Type B pancreatic cell (in vitro differentiated cells): Measurements from ENCODE around the gene EN2. TPM values are rescaled to one million over a fixed set of nuclear protein-coding genes. Genes with fewer than 3 reads are reported as not detected.
A peak's percentile ranks its signal among the peaks of the same experiment; 100 is the strongest.

Source experiments
- DNase-seq: peaks from one replicate; pipeline ENCODE4 v3.0.0; 2021; ENCODE audit warnings: mixed read lengths; ENCODE audit not compliant: unreplicated experiment; ENCODE audit errors: extremely low spot score
- H3K27ac Mint-ChIP-seq: 2 replicates; pipeline ENCODE4 v1.8.0; 2021; ENCODE audit warnings: mild to moderate bottlenecking, mixed read lengths
- H3K27me3 Mint-ChIP-seq: 2 replicates; pipeline ENCODE4 v1.8.0; 2021; ENCODE audit warnings: mixed read lengths
- H3K36me3 Mint-ChIP-seq: 2 replicates; pipeline ENCODE4 v1.8.0; 2021; ENCODE audit warnings: mixed read lengths
- H3K4me1 Mint-ChIP-seq: one replicate; pipeline ENCODE4 v1.8.0; 2021; ENCODE audit warnings: mixed read lengths; ENCODE audit not compliant: unreplicated experiment
- H3K4me3 Mint-ChIP-seq: 2 replicates; pipeline ENCODE4 v1.8.0; 2021; ENCODE audit warnings: mild to moderate bottlenecking, mixed read lengths
- H3K9me3 Mint-ChIP-seq: 2 replicates; pipeline ENCODE4 v1.8.0; 2021; ENCODE audit warnings: mixed read lengths
- total RNA-seq: library from RNA; stranded (reverse); gene quantifications from 2 replicates; pipeline ENCODE4 v1.2.1, GENCODE V29; 2021; ENCODE audit warnings: low replicate concordance
- TF ChIP-seq, protein P1 (sequence below): fragments of 200-600 bp; sonication (generic); conservative IDR thresholded peaks from 2 replicates; pipeline ENCODE4 v1.5.0; 2021; ENCODE audit warnings: antibody characterized with exemption, mild to moderate bottlenecking

EN2 gene
- total RNA-seq, 1 donor from 2014 or later = 0.94 TPM

DNA sequence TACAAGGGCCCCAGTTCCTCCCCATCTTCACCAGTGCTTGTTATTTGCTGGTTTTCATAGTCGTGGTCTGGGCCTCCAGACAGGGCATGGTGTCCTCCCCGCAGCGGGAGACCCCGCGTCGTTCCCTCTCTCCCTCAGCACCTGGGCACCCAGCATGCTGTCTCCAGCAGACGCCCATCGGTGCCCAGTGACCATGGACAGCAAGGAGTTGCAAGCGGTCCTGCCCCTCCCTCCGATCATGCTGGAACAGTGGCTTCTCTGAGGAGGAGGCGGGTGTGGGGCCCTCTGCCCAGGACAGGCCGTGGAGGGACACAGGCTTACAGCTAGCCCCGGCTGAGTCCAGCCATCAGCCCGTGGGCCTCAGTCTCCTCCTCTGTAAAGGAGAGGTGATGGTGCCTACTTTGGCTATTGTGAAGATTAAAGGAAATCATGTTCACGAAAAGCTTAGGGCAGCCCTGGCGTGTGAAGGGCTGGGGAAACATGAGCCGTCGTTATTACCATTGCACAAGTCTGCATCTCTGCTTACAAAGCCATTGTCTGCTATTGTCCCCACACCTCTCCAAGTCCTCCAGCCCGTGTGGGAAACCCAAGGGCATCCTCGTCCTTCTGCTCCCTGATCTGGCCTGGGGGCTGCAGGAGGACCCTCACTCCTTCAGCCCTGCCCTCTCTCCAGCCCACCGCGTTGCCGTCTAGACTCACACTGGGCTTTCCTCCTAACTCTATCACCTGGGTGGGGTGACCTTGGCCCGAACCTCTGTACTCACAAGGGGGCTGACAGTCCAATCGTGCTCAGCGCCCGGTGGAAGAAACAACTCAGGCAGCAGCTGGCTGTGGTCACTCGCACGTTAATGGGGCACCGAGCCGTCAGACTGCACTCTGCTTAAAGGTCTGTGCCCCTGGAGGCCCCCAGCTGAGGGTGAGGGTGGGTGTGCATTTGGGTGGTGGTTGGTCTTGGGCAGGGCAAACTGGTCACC is 29.9 kb downstream of the EN2 start:
- H3K27me3 Mint-ChIP-seq = peaks cover 84% of the 10 kb centered on the region
- H3K4me3 Mint-ChIP-seq = no peak overlapping the region
- H3K27ac Mint-ChIP-seq = no peak overlapping the region
- no peaks in the 10 kb centered on the region for H3K36me3 Mint-ChIP-seq
- H3K4me1 Mint-ChIP-seq = peaks cover 5% of the 10 kb centered on the region
- TF ChIP-seq, protein P1, sequence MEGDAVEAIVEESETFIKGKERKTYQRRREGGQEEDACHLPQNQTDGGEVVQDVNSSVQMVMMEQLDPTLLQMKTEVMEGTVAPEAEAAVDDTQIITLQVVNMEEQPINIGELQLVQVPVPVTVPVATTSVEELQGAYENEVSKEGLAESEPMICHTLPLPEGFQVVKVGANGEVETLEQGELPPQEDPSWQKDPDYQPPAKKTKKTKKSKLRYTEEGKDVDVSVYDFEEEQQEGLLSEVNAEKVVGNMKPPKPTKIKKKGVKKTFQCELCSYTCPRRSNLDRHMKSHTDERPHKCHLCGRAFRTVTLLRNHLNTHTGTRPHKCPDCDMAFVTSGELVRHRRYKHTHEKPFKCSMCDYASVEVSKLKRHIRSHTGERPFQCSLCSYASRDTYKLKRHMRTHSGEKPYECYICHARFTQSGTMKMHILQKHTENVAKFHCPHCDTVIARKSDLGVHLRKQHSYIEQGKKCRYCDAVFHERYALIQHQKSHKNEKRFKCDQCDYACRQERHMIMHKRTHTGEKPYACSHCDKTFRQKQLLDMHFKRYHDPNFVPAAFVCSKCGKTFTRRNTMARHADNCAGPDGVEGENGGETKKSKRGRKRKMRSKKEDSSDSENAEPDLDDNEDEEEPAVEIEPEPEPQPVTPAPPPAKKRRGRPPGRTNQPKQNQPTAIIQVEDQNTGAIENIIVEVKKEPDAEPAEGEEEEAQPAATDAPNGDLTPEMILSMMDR = no peak
- DNase-seq = no peak
- H3K9me3 Mint-ChIP-seq = no peaks in the 10 kb centered on the region

DNA sequence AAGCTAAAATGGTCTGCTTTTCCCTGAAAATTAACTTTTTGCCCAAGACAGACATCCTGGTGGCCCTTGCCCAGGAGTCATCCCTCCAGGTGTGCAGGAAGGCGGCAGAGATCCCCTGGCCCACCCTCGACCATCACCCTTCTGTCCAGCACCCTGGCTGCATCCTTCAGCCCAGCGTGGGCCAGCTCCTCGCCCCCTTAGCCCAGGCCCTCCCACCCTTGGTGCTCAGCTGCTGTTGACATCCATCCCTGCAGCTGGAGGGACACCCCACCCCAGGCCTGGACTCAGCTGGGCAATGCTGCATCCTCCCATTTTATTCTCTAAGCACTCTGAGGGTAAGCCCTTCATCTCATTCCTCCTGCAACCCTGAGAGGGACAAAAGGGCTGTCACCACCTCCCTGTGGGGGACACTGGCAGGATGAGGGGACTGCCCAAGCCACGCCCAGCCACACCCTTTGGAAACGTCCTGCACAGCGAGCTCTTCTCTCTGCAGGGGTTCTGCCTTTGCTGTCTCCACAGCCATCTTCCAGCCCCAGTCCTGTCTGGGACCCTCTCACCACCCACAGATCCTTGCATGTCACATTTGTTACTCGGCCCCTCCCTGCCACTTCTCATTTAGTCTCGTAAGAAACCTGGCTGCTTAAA is 30.7 kb downstream of the EN2 start:
- Mint-ChIP-seq H3K27ac (no peak overlapping the region), H3K9me3 (no peaks in the 10 kb centered on the region), H3K4me1 (peaks cover 5% of the 10 kb centered on the region), H3K4me3 (no peak overlapping the region), H3K27me3 (peaks cover 84% of the 10 kb centered on the region), H3K36me3 (no peaks in the 10 kb centered on the region)
- TF ChIP-seq, protein P1 = no peak
- no peak for DNase-seq

DNA sequence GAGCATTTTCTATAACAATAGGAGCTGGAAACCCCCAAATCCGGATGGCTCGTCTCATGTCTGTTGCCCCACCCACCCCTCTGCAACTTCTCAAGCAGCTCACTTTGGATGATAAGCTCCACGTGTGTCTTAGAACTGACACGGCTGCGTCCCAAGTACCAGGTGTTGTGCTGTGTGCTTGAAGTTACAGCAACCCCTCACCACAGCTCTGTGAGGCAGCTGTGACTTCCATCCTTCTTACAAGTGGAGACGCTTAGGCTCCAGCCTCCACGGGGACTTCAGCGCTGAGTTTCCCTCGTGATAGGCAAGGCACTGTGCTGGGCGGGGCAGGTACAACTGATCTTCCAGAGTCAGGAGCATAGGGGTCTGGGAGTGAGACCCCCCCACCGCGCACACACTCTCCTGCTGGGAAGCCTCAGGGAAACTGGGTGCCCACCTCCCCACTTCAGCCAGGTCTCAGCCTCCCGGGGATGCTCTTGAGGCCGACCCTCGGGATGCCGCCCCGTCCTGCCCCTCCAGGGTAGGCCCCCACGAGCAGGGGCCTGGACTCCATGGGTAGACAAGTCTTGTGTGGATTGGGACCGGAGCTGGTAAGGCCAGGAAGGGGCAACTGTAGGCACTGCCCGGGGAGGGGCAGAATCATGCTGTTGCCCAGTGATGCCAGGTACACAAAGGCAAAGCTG is 31.4 kb downstream of the EN2 start:
- no peak for DNase-seq
- H3K4me3 Mint-ChIP-seq = no peak overlapping the region
- peaks cover 5% of the 10 kb centered on the region for H3K4me1 Mint-ChIP-seq
- H3K9me3 Mint-ChIP-seq = no peaks in the 10 kb centered on the region
- no peak overlapping the region for H3K27ac Mint-ChIP-seq
- TF ChIP-seq, protein P1 = no peak
- H3K36me3 Mint-ChIP-seq = no peaks in the 10 kb centered on the region
- peaks cover 84% of the 10 kb centered on the region for H3K27me3 Mint-ChIP-seq

DNA sequence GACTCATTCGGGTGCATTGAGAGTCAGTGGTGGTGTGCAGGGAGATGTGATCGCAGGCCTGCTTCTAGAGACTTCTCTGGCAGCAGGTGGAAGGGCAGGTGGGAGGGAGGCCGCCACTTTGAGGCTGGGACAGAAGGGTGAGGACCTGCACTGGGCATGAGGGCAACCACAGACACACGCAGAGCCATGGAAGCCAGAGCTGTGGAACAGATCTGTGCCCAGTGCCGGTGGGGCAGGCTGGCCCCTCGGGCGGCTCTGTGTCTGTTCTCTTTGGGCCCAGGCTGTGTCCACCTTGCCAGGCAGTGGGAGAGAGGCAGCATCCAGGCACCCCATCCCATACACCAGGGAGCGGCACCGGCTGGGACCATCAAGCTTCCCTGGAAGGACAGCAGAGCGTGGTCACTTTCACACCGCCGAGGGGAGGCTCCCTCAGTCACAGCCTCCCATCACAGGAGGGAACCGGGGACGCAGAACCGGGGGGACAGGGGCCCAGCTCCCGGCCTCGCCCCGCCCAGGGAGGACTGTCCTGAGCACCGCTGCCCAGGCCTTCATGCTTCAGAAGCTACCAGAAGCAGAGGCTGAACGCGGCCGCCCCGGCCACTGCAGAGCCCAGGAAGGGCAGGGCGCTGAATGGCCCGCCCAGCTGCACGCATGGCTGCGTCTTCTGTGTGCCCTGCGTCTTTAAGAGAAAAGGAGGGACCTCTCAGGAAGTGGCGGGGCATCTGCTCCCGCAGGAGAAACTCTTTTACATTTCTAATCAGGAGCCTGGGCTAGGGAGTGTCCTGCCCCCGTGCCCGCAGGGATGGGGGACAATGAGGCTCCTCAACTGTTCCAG is 32.1 kb downstream of the EN2 start:
- peaks cover 5% of the 10 kb centered on the region for H3K4me1 Mint-ChIP-seq
- H3K4me3 Mint-ChIP-seq = peak overlapping the region; percentile 80
- no peak for DNase-seq
- peak overlapping the region; percentile 39 for H3K27ac Mint-ChIP-seq
- TF ChIP-seq, protein P1 = no peak
- no peaks in the 10 kb centered on the region for H3K36me3 Mint-ChIP-seq
- no peaks in the 10 kb centered on the region for H3K9me3 Mint-ChIP-seq
- peaks cover 83% of the 10 kb centered on the region for H3K27me3 Mint-ChIP-seq
